Ramos (cell line): ENCODE measurements around the gene CEACAM4.
"Not testable (repeated sequence)": the region's sequence is repeated elsewhere in the genome, so short reads cannot be mapped to it uniquely, and the experiment has no call there.

ENCODE experiments used
- in situ Hi-C: fragments of 300-500 bp; cut with MboI; formaldehyde crosslinking; loops from one replicate; pipeline ENCODE4 v1.14.3; 2022; ENCODE audit warnings: low sequenced_read_pairs; ENCODE audit not compliant: unreplicated experiment

CEACAM4 gene

DNA sequence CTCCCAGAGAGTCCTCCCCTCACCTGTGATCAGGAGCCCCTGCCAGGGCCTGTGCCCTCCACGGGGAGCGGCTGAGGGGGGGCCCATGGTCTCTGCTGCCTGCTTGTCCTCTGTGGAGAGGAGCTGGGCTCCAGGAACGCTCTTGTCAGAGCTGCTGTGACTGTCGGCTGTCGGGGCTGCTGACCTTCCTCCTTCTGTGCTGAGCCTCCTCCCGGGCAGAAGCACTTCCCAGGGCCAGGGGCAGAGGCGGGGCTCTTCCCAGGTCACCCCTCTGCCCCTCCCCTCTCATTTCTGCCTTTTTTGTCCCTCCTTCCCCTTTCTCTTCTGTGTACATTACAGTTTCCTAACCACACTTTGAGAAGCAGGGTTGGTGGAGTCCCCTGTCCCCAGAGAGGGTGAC lies at the start of gene CEACAM4:
TSS of gene CEACAM4 (minus strand) at position 198 of the 400 bp plus-strand sequence. CDS start at position 87, 111 bp downstream.
- in situ Hi-C loops: no loop called here

GRCh38 chr19:41671486-41671885 lies 44.6 kb upstream of the CEACAM4 start:
- in situ Hi-C loops: no loop called here

- in situ Hi-C loops: no loop called here
These were observed 43.9 kb upstream of the CEACAM4 start for GRCh38 chr19:41670755-41671154.

DNA sequence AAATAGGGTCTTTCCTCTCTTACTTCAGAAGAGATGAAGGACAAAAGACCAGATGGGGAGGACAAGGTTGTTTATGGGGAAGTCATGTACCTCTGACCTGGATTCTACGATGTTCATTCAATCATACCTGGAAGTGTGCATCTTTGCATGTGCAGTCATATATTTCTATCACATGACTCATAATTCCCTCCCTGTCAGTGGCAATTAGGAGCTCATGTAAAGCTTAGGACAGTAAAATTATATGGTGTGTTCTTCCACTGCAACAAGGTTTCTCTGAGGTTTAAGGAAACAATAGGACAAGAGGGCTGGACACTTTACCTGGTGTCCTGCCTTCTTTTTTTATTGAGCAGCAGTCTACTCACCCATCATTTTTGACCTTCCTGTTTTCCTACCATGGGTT lies 41.4 kb upstream of the CEACAM4 start:
- in situ Hi-C loops: no loop called here

- in situ Hi-C loops: no loop called here
These were observed 39.2 kb upstream of the CEACAM4 start for GRCh38 chr19:41666075-41666474.

DNA sequence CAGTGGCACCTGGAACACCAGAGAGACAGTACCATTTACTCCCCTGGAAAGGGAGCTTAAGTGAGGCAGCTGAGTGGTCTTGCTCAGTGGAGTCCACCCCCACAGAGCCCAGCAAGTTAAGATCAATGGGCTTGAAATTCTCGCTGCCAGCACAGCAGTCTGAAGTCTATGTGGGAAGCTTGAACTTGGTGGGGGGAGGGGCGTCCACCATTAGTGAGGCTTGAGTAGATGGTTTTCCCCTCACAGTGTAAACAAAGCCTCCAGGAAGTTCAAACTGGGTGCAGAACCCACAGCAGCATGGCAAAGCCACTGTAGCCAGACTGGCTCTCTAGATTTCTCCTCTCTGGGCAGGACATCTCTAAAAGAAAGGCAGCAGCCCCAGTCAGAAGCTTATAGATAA lies 30.3 kb upstream of the CEACAM4 start:
- in situ Hi-C loops: no loop called here

DNA sequence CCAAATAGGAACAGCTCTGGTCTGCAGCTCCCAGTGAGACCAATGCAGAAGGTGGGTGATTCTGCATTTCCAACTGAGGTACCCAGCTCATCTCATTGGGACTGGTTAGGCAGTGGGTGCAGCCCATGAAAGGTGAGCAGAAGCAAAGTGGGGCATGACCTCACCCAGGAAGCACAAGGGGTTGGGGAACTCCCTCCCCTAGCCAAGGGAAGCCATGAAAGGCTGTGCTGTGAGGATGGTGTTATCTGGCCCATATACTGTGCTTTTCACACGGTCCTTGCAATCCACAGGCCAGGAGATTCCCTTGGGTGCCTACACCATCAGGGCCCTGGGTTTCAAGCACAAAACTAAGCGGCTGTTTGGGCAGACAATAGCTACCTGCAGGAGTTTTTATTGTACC lies 29.9 kb upstream of the CEACAM4 start:
- in situ Hi-C loops: not testable (repeated sequence)

DNA sequence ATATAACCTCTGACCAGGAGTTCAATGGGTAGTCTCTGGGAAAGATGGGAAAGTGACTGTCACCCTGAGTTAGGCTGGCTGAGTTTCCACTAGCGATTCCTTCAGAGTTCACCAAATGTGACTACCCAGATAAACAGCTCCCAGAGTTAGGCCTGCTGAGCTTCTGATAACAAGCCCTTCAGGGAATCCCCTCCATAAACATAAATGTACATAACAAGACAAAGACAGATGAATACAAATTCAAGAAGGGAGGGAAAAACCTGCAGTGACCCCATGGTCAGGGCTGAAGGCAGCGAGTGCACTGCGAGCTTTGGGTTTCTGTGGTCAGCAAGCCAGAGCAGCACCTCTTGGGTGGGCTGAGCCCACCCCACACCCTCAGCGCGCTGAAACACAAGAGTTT lies 25.4 kb upstream of the CEACAM4 start:
- in situ Hi-C loops: no loop called here

DNA sequence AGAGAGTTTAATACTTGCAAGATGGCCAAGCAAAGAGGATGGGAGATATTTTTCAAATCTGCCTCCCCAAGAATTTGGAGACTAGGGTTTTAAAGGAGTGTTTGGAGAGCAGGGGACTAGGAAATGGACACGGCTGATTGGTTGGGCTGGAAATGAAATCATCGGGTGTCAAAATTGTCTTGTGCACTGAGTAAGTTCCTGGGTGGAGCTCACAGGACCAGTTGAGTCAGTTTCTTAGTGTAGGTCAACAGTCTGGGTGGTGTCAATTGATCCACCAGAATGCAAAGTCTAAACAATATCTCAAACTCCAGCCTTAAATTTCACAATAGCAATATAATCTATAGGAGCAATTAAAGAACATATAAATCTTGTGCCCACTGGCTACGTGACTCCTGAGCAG lies 23.0 kb upstream of the CEACAM4 start:
- in situ Hi-C loops: no loop called here

- in situ Hi-C loops: no loop called here
These were observed 19.8 kb upstream of the CEACAM4 start for GRCh38 chr19:41646589-41647204.

- in situ Hi-C loops: no loop called here
These were observed 15.1 kb upstream of the CEACAM4 start for GRCh38 chr19:41641879-41642485.

DNA sequence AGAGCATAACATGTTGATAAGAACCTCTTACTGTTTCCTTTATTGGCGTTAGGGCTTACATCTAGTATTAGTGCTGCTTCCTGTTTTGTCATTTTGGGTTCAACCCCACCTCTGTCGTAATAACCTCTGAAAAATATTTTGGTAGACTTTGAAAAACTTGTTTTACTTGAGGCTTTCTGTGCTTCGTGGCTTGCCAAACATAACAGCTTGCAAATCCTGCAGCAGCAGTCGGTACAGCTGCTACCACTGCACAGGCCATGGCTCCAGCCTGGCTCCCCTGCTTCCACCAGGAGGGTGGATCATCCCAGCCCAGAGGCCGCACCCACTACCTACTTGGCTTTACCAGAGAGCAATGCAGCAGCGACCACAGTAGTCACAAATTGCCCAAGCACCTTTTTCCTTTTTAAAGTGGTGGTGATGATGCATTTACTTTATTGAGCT lies 11.8 kb upstream of the CEACAM4 start:
- in situ Hi-C loops: no loop called here

- in situ Hi-C loops: no loop called here
These were observed 10.6 kb upstream of the CEACAM4 start for GRCh38 chr19:41637484-41637883.

DNA sequence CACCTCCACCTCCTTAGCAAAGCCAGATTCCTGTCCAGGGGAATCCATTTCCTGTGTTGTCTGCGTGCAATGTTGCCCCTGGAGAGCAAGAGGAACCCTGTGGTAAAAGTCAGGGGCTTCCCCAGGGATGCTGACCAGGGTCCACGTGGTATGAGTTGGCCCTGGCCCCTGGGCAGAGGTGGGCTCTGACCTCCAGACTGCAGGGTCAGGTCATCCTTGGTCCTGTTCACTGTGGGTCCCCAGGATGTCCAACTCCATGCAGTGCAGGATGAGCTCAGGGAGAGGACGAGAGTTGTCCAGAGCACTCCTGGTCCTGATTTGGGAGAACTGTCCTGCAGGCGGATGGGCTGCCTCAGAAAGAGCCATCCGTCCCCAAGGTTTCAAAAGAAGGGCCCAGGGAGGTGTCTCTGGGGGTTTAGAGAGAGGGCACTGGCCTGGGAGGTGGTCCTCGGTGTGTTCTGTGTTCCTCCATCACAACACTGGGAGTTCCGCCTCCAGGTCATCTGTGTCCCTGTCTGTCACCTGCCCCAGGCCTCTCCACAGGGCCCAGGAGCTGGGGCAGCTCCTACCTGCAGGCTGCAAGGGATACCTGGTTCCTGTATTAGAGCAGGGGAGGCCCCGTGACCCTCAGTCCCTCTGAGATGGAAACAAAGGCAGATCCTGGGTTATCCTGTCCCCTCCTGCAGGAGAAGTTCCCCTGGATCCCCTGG lies 1.2 kb upstream of the CEACAM4 start:
- in situ Hi-C loops: no loop called here

DNA sequence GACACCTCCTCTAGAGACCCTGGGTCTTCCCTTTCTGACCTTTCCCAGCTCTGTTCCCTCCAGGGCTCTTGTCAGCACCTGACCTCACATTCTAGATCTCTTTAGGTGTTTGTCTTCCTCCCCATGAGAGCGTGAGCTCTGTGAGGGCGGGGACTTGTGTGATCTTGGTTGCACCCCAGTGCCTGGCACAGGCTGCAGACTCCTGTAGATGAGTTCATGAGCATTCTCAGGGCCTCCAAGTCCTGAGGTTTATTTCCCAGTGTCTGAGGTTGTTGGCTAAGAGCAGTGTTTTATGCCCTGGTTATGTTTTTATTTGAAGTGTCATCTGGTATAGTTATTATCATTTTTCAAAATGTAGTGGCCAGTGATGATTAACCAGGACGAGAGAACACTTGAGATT lies 596 bp downstream of the CEACAM4 start:
- in situ Hi-C loops: no loop called here

DNA sequence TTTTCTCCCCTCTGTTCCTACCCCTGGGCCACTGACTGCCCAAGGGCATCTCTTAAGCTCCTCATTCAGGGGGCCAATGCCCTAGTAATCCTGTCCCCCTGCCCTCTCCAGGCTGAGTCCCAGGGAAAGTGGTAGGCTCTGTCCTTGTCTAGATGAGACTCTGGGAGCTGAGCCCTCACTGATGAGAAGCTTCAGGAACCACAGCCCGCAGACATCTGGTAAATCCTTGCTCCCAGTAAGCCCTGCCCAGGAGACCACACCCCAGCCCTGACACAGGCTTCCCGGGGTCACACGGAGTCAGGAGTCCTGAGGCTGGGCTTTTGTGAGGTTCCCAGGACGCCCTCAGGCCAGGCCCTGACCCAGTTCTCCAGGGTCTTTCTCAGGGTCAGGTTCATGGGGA lies 1.9 kb downstream of the CEACAM4 start:
- in situ Hi-C loops: no loop called here

DNA sequence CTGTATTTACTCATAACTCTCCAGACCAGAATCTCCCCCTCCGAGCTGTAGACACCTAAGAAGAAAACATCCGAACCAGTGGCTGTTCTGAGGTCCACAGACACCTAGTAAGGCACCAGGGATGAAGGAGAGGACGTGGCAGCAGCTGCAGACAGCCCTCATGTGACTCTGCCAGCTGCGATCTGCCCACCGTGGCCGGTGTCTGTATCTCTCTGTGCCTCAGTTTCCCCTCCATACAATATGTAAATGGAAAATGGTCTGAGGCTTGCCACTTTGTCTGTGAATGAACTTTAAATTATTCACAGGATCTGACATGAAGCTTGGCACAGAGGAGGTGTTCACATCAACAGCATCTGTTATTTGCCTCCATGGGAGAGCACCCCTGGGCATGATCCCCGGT lies 2.4 kb downstream of the CEACAM4 start:
- in situ Hi-C loops: no loop called here

GRCh38 chr19:41623360-41623759 lies 3.5 kb downstream of the CEACAM4 start:
- in situ Hi-C loops: no loop called here

DNA sequence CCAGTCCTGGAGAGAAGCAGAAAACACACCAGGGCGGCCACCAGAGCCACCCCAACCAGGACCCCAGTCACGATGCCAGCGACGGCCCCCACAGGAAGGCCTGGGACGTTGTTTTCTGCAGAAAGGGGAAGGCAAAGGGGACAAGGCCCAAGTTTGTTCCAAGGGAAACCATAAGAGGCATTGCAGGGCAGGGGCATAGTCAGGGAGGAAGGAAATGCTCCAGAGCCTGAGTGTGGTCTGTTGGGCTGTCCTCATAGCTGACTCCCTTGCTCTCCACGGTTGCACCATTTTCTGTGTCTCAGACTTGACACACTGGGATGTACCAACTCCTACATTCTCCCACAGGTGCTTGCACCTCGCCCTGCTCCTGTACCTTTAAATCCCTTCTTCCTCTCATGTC lies 5.2 kb downstream of the CEACAM4 start:
- in situ Hi-C loops: no loop called here

GRCh38 chr19:41621226-41621625 lies 5.6 kb downstream of the CEACAM4 start:
- in situ Hi-C loops: no loop called here

- in situ Hi-C loops: no loop called here
These were observed 6.7 kb downstream of the CEACAM4 start for GRCh38 chr19:41620171-41620570.
